OCI-LY3 (cell line): ENCODE measurements around the gene TMED7.

Source experiments
- H2AFZ ChIP-seq: fragments of 200-600, 300-600 bp; shearing (Covaris generic); 2 replicates; pipeline ENCODE4 v1.6.0; 2014; ENCODE audit warnings: antibody characterized with exemption, low read depth, low read length
- H3K27ac ChIP-seq: fragments of 200-600, 300-600 bp; sonication (generic); 2 replicates; pipeline ENCODE4 v1.5.1; 2014; ENCODE audit warnings: mild to moderate bottlenecking, low read length, moderate library complexity, mixed read lengths
- H3K27me3 ChIP-seq: fragments of 200-600, 300-600 bp; sonication (generic); 2 replicates; pipeline ENCODE4 v1.6.1; 2014; ENCODE audit warnings: low read depth, low read length, mixed read lengths
- H3K36me3 ChIP-seq: fragments of 200-600, 300-600 bp; sonication (generic); replicated peaks from 2 replicates; pipeline ENCODE3; 2014; ENCODE audit warnings: low read depth, low read length, mixed read lengths
- H3K4me1 ChIP-seq: fragments of 300-600, 200-600 bp; sonication (generic); 2 replicates; pipeline ENCODE4 v1.6.1; 2014; ENCODE audit warnings: low read length, mixed read lengths
- H3K4me2 ChIP-seq: fragments of 200-600, 300-600 bp; sonication (generic); 2 replicates; pipeline ENCODE4 v1.6.1; 2014; ENCODE audit warnings: low read length, mixed read lengths
- H3K4me3 ChIP-seq: fragments of 300-600, 200-600 bp; sonication (generic); 2 replicates; pipeline ENCODE4 v1.5.1; 2014; ENCODE audit warnings: antibody characterized with exemption, mild to moderate bottlenecking, low read length, moderate library complexity
- H3K79me2 ChIP-seq: fragments of 300-600, 200-600 bp; shearing (Covaris generic); 2 replicates; pipeline ENCODE4 v1.6.1; 2014; ENCODE audit warnings: mild to moderate bottlenecking, low read length, mixed read lengths
- H3K9ac ChIP-seq: fragments of 300-600, 200-600 bp; shearing (Covaris generic); 2 replicates; pipeline ENCODE4 v1.6.0; 2014; ENCODE audit warnings: mild to moderate bottlenecking, low read length, moderate library complexity
- H3K9me3 ChIP-seq: fragments of 200-600, 300-600 bp; shearing (Covaris generic); 2 replicates; pipeline ENCODE4 v1.6.1; 2014; ENCODE audit warnings: low read length, mixed read lengths; ENCODE audit not compliant: insufficient read depth
- H4K20me1 ChIP-seq: fragments of 200-600, 300-600 bp; sonication (generic); 2 replicates; pipeline ENCODE4 v1.6.1; 2016; ENCODE audit warnings: low read length, mixed read lengths; ENCODE audit not compliant: insufficient read depth
- CTCF ChIP-seq: fragments of 200-600, 300-600 bp; sonication (generic); IDR thresholded peaks from 2 replicates; pipeline ENCODE4 v1.5.1; 2014; ENCODE audit warnings: antibody characterized with exemption, low read length, low read depth
- EZH2phosphoT487 ChIP-seq: fragments of 200-600 bp; shearing (Covaris generic); IDR thresholded peaks from 2 replicates; pipeline ENCODE4 v1.6.1; 2018; ENCODE audit warnings: antibody characterized with exemption, mixed run types, low read depth

TMED7 gene

GRCh38 chr5:115584501-115584900 is 41.3 kb downstream of the TMED7 start:
- no peak for TF ChIP-seq CTCF
- TF ChIP-seq EZH2phosphoT487: no peak
- Histone ChIP-seq H2AFZ (no peak overlapping the region), H3K9me3 (0 out of 2 replicates have a peak, but pooled peaks cover 6% of the 10 kb centered on the region), H3K4me2 (no peak overlapping the region), H3K9ac (no peak overlapping the region), H3K36me3 (peaks cover 15% of the 10 kb centered on the region), H4K20me1 (no peaks in the 10 kb centered on the region), H3K4me3 (no peak overlapping the region), H3K27me3 (no peaks in the 10 kb centered on the region), H3K79me2 (peaks cover 14% of the 10 kb centered on the region), H3K4me1 (peaks cover 80% of the 10 kb centered on the region), H3K27ac (no peak overlapping the region)

- peaks cover 79% of the 10 kb centered on the region for H3K4me1 ChIP-seq
- H3K4me3 ChIP-seq: 0 out of 2 replicates have a peak overlapping the region, but pooled peaks have one; percentile 9
- no peak for TF ChIP-seq CTCF
- no peak for TF ChIP-seq EZH2phosphoT487
- 0 out of 2 replicates have a peak, but pooled peaks cover 6% of the 10 kb centered on the region for H3K9me3 ChIP-seq
- H3K36me3 ChIP-seq: peaks cover 15% of the 10 kb centered on the region
- H4K20me1 ChIP-seq: no peaks in the 10 kb centered on the region
- H3K9ac ChIP-seq: peak overlapping the region; percentile 6; the same call in 1 of the 2 replicates
- H3K4me2 ChIP-seq: peak overlapping the region; percentile 45
- no peak overlapping the region for H3K27ac ChIP-seq
- H3K27me3 ChIP-seq: no peaks in the 10 kb centered on the region
- no peak overlapping the region for H2AFZ ChIP-seq
- H3K79me2 ChIP-seq: peaks cover 14% of the 10 kb centered on the region
These were observed 42.4 kb downstream of the TMED7 start for GRCh38 chr5:115583474-115583873.

- Histone ChIP-seq H3K9me3 (peaks cover 14% of the 10 kb centered on the region; the same call in 1 of the 2 replicates), H3K4me1 (peaks cover 78% of the 10 kb centered on the region), H4K20me1 (no peaks in the 10 kb centered on the region), H3K9ac (no peak overlapping the region), H3K27me3 (no peaks in the 10 kb centered on the region), H3K4me2 (no peak overlapping the region), H3K36me3 (peaks cover 29% of the 10 kb centered on the region), H2AFZ (no peak overlapping the region), H3K79me2 (peaks cover 11% of the 10 kb centered on the region), H3K4me3 (no peak overlapping the region), H3K27ac (peak overlapping the region; percentile 98)
- no peak for TF ChIP-seq CTCF
- no peak for TF ChIP-seq EZH2phosphoT487
These were observed 44.9 kb downstream of the TMED7 start for GRCh38 chr5:115580941-115581340.

- Histone ChIP-seq H2AFZ (no peak overlapping the region), H3K4me2 (peak overlapping the region; percentile 75), H3K36me3 (peaks cover 36% of the 10 kb centered on the region)
These were observed 46.1 kb downstream of the TMED7 start for GRCh38 chr5:115579747-115580173.

More at GRCh38 chr5:115579747-115580173, 46.1 kb downstream of the TMED7 start:
- Histone ChIP-seq H3K79me2 (peaks cover 11% of the 10 kb centered on the region), H3K27ac (peak overlapping the region; percentile 98), H3K4me3 (peak overlapping the region; percentile 59), H3K9me3 (peaks cover 14% of the 10 kb centered on the region; the same call in 1 of the 2 replicates), H3K4me1 (peaks cover 79% of the 10 kb centered on the region), H3K27me3 (no peaks in the 10 kb centered on the region), H4K20me1 (no peaks in the 10 kb centered on the region), H3K9ac (peak overlapping the region; percentile 80)
- TF ChIP-seq CTCF (no peak), EZH2phosphoT487 (no peak)
